ENCODE data around the gene FAM193B. TPM values are rescaled to one million over a fixed set of nuclear protein-coding genes. Genes with fewer than 3 reads are reported as not detected.
"Not testable (repeated sequence)": the region's sequence is repeated elsewhere in the genome, so short reads cannot be mapped to it uniquely, and the experiment has no call there.

Gene FAM193B
- total RNA-seq, 4 donors from 2014 or later: 77.1 to 205 (median 177) TPM

DNA sequence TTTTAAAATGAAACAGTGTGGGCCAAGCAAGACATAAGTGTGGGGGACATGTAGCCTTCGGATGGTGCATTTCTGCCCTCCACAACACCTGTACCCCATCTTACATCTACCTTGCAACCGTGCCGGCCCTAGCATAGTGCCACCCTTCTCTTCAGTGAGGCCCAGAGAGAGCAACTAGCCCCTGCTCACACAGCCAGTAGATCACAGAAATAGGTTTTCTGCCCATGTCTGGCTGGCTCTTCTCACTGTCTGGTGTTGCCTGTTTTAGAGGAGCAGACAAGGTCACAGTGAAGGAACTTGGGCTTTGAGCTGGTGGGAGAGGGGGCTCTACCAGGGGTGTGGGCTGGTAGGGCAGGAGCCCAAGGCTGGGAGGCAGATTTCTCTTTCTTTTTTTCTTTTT is 68.1 kb downstream of the FAM193B start:
- TF ChIP-seq, protein P1, sequence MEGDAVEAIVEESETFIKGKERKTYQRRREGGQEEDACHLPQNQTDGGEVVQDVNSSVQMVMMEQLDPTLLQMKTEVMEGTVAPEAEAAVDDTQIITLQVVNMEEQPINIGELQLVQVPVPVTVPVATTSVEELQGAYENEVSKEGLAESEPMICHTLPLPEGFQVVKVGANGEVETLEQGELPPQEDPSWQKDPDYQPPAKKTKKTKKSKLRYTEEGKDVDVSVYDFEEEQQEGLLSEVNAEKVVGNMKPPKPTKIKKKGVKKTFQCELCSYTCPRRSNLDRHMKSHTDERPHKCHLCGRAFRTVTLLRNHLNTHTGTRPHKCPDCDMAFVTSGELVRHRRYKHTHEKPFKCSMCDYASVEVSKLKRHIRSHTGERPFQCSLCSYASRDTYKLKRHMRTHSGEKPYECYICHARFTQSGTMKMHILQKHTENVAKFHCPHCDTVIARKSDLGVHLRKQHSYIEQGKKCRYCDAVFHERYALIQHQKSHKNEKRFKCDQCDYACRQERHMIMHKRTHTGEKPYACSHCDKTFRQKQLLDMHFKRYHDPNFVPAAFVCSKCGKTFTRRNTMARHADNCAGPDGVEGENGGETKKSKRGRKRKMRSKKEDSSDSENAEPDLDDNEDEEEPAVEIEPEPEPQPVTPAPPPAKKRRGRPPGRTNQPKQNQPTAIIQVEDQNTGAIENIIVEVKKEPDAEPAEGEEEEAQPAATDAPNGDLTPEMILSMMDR (IDR thresholded peaks at IDR 0.05): no peak
- no peak for TF ChIP-seq POLR2A (IDR thresholded peaks at IDR 0.05)
- H3K36me3 ChIP-seq: peaks cover 0 to 33% (median 0%) of the 10 kb centered on the region in 3 donors

DNA sequence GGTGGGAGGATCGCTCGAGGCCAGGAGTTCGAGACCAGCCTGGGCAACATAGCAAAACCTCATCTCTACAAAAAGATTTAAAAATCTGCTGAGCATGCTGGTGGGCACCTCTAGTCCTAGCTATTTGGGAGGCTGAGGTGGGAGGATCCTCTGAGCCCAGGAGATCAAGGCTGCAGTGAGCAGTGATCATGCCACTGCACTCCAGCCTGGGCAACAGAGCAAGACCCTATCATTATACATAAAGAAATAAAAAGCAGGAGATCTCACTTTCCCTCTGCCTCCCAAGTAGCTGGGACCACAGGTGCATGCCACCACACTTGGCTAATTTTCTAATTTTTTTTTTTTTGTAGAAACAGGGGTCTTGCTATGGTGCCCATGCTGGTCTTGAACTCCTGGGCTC is 68.6 kb downstream of the FAM193B start:
- H3K36me3 ChIP-seq: peaks cover 0 to 29% (median 0%) of the 10 kb centered on the region in 3 donors
- not testable (repeated sequence) for DNase-seq, H3K27me3 ChIP-seq, H3K4me3 ChIP-seq, H3K9me3 ChIP-seq, H3K27ac ChIP-seq, H3K4me1 ChIP-seq

More for the DNA sequence above, 68.1 kb downstream of the FAM193B start:
- no peak overlapping the region for H3K4me3 ChIP-seq
- H3K27ac ChIP-seq: no peak overlapping the region
- H3K4me1 ChIP-seq: peaks cover 0 to 14% (median 0%) of the 10 kb centered on the region in 4 donors
- DNase-seq: no peak
- H3K9me3 ChIP-seq: no peaks in the 10 kb centered on the region
- H3K27me3 ChIP-seq: no peaks in the 10 kb centered on the region

DNA sequence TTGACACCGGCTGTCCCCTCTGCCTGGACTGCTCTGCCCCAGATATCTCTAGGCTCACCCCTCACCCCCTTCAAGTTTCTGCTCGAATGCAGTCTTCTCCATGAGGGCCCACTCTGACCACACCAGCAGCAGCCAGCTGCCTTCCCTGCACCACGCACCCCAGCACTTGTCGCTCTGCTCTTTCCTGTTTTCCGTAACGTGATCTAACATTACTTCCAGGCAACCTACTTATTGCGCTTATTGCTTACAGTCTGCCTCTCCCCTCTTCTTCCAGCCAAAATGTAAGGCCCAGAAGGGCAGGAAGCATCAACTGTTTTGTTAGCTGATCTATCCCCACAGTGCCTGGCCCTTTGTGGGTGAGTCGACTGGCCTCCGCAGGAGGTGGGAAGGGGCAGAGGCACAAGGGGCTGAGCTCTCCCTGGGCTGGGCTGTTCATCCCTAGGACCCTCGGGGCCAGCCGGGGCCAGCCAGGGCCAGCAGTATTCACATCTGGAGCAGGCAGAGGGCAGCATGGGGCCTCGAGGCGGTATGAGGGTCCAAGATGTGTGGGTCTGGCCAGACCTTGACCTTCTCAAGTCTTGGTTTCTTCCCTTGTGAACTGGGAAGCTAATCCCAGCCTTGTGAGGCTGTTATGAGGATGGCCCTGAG is 69.3 kb downstream of the FAM193B start:
- TF ChIP-seq, protein P1 (IDR thresholded peaks at IDR 0.05): no peak
- no peak for TF ChIP-seq POLR2A (IDR thresholded peaks at IDR 0.05)
- no peak overlapping the region for H3K4me3 ChIP-seq
- H3K27ac ChIP-seq: no peak overlapping the region
- H3K36me3 ChIP-seq: peaks cover 0 to 22% (median 0%) of the 10 kb centered on the region in 3 donors
- H3K4me1 ChIP-seq: peaks cover 0 to 8% (median 0%) of the 10 kb centered on the region in 4 donors
- no peaks in the 10 kb centered on the region for H3K9me3 ChIP-seq
- DNase-seq: no peak
- no peaks in the 10 kb centered on the region for H3K27me3 ChIP-seq

DNA sequence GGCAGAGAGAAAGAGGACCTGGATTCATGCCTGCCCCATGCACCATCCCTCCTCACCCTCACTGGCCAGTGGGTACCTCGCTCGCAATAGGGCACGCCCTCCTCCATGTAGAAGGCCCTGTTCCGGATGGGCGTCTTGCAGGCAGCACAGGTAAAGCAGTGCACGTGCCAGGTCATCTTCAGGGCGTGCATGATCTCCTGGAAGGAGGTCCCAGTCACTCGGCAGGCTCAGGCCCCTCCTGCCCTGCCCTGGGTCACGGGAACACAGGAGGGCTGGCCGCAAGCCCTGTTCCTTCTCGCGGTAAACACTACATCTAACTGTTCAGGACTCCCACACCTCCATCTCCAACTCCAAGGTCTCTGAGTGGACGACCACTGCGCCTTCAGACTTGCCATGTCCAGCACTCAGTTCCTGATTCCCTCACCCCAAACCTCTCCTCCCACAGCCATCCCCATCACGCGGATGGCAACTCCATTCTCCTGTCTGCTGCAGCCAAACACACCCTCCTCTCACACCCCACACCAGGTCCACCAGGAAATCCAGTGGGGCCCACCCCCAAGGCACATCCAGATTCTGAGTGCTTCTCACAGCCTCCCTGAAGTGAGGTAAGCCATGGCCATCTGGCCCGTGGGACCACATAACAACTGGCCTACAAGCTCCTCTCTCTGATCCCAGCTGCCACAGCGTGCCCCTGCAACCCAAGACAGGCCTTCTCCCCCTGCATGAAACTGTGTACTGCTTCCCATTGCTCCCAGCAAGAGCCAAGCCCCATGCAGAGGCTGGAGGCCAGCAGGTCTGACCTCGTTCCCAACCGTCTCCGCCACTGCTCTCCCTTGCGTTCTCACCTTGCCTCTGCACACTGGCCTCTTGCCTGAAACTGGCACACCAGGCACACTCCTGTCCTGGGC is 70.1 kb downstream of the FAM193B start:
- no peak for DNase-seq
- Histone ChIP-seq H3K27me3 (no peaks in the 10 kb centered on the region), H3K27ac (no peak overlapping the region), H3K4me3 (no peak overlapping the region), H3K36me3 (peaks cover 0 to 22% (median 0%) of the 10 kb centered on the region in 3 donors), H3K4me1 (peaks cover 0 to 11% (median 0%) of the 10 kb centered on the region in 4 donors), H3K9me3 (no peaks in the 10 kb centered on the region)
- TF ChIP-seq POLR2A (IDR thresholded peaks at IDR 0.05): no peak
- TF ChIP-seq, protein P1 (IDR thresholded peaks at IDR 0.05): no peak

DNA sequence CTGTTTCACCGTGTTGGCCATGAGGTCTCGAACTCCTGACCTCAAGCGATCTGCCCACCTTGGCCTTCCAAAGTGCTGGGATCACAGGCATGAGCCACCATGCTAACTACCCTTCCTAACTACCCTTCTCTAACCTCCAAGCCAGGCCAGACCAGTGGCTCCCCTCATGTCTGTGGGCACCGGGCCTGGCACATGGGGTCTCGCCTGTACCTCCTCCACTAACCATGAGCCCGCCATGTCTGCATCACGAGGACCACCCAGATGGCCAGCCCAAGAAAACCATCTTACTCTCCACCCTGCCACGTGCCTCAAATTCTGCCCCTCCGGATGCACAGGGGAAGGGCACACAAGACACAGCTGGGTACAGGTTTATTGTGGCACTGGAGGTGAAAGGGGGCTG is 71.3 kb downstream of the FAM193B start:
- peaks cover 0 to 14% (median 0%) of the 10 kb centered on the region in 3 donors for H3K36me3 ChIP-seq
- no peaks in the 10 kb centered on the region for H3K9me3 ChIP-seq
- DNase-seq: no peak
- no peak overlapping the region for H3K4me3 ChIP-seq
- H3K27me3 ChIP-seq: no peaks in the 10 kb centered on the region
- H3K27ac ChIP-seq: no peak overlapping the region
- TF ChIP-seq POLR2A (IDR thresholded peaks at IDR 0.05): no peak
- TF ChIP-seq, protein P1 (IDR thresholded peaks at IDR 0.05): no peak
- H3K4me1 ChIP-seq: peaks cover 0 to 19% (median 0%) of the 10 kb centered on the region in 4 donors

DNA sequence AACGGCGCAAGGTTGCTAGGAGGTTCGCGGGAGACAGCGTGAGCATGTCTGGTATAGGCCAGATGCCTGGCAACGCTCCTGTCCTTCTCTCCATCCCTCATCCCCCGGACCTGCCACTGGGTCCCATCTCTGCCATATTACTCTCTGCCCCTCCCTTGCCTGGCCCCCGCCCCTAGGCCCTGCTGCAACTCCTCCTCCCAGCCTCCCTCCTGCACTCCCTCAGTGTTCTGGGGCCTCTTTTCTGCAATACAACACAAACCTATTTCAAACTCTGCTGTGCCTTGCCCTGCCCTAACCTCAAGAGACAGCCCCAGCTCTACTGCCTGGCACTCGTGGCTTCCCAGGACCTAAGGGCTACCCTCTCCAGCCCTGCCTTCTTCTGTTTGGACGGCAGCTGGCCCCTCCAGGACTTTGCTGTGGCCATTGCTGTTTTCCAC is 72.0 kb downstream of the FAM193B start:
- TF ChIP-seq POLR2A (IDR thresholded peaks at IDR 0.05): no peak
- TF ChIP-seq, protein P1 (IDR thresholded peaks at IDR 0.05): no peak
- no peak overlapping the region for H3K27ac ChIP-seq
- DNase-seq: no peak
- H3K4me1 ChIP-seq: peaks cover 0 to 19% (median 0%) of the 10 kb centered on the region in 4 donors
- peaks cover 0 to 8% (median 0%) of the 10 kb centered on the region in 3 donors for H3K36me3 ChIP-seq
- no peaks in the 10 kb centered on the region for H3K9me3 ChIP-seq
- H3K27me3 ChIP-seq: no peaks in the 10 kb centered on the region
- no peak overlapping the region for H3K4me3 ChIP-seq

All from Peyer's patch (tissue), 4 donors.